GM12878 (cell line): ENCODE measurements around the gene TBC1D10A. TPM values are rescaled to one million over a fixed set of nuclear protein-coding genes. Genes with fewer than 3 reads are reported as not detected.

ENCODE experiments used
- ASH2L ChIP-seq: fragments of 300-600, 200-600 bp; sonication (generic); IDR thresholded peaks from 2 replicates; pipeline ENCODE4 v1.6.1; 2017; ENCODE audit warnings: low read depth, mild to moderate bottlenecking, borderline replicate concordance
- ATF2 ChIP-seq: IDR thresholded peaks from 2 replicates; pipeline ENCODE4 v1.6.1; 2012; ENCODE audit warnings: low read length, inconsistent platforms
- DPF2 ChIP-seq: fragments of 450-650 bp; IDR thresholded peaks from 2 replicates; pipeline ENCODE4 v1.6.1; 2017; ENCODE audit warnings: mild to moderate bottlenecking
- ETV6 ChIP-seq, 2 experiments: fragments of 450-650 bp in 1 of 2; IDR thresholded peaks in 1 of 2; conservative IDR thresholded peaks in 1 of 2; 2 replicates each; pipeline ENCODE4 v1.6.1; 2014; ENCODE audit warnings: antibody characterized with exemption in 1 of 2, borderline replicate concordance in 1 of 2, low read depth in 1 of 2, mild to moderate bottlenecking in 1 of 2, moderate library complexity in 1 of 2
- NBN ChIP-seq: fragments of 450-650 bp; IDR thresholded peaks from 2 replicates; pipeline ENCODE4 v1.6.1; 2016
- RAD51 ChIP-seq: fragments of 450-650 bp; IDR thresholded peaks from 2 replicates; pipeline ENCODE4 v1.6.1; 2016; ENCODE audit warnings: moderate library complexity, mild to moderate bottlenecking, inconsistent platforms
- RB1 ChIP-seq: fragments of 450-650 bp; formaldehyde crosslinking; IDR thresholded peaks from 2 replicates; pipeline ENCODE4 v1.6.1; 2017; ENCODE audit warnings: mild to moderate bottlenecking, borderline replicate concordance
- RBBP5 ChIP-seq: fragments of 200-600 bp; sonication (generic); conservative IDR thresholded peaks from 2 replicates; pipeline ENCODE4 v1.6.1; 2016
- RFX5 ChIP-seq: IDR thresholded peaks from 2 replicates; pipeline ENCODE4 v1.6.1; 2011; ENCODE audit warnings: low read depth, low read length, improper control_type of control experiment
- SMAD1 ChIP-seq: fragments of 450-650 bp; IDR thresholded peaks from 2 replicates; pipeline ENCODE4 v1.6.1; 2018; ENCODE audit warnings: mild to moderate bottlenecking, low read depth; ENCODE audit not compliant: partially characterized antibody
- SMARCA5 ChIP-seq: fragments of 450-650 bp; IDR thresholded peaks from 2 replicates; pipeline ENCODE4 v1.6.1; 2017; ENCODE audit warnings: mild to moderate bottlenecking
- SP1 ChIP-seq: IDR thresholded peaks from one replicate; pipeline ENCODE4 v1.6.1; 2011; ENCODE audit warnings: low read depth, low read length
- SREBF2 ChIP-seq: IDR thresholded peaks from 2 replicates; pipeline ENCODE4 v1.6.1; 2012; ENCODE audit warnings: mild to moderate bottlenecking, low read length
- ZBTB40 ChIP-seq: fragments of 450-650 bp; IDR thresholded peaks from 2 replicates; pipeline ENCODE4 v1.6.1; 2016; ENCODE audit warnings: mild to moderate bottlenecking, moderate library complexity, borderline replicate concordance
- ZNF384 ChIP-seq: IDR thresholded peaks from 2 replicates; pipeline ENCODE4 v1.6.1; 2012; ENCODE audit warnings: low read depth, mild to moderate bottlenecking, low read length, improper control_type of control experiment, borderline replicate concordance
- polyA plus RNA-seq, 11 experiments: library from polyadenylated mRNA; depleted of rRNA in 4 of 11; unstranded in 6 of 11; stranded (reverse) in 5 of 11; fragments of >200 nt; fragmentation: Nextera tagmentation in 4 of 11; fragmentation: Illumina TruSeq in 1 of 11; extraction: Ambion mirVana in 4 of 11; extraction: Trizol in 1 of 11; gene quantifications; 1 replicate in 1 of 11; 2 replicates in 10 of 11; pipeline versions ENCODE4 v1.2.1 to v1.2.3, GENCODE V29; 2011 to 2016; ENCODE audit warnings: inconsistent platforms in 2 of 11, missing spikeins in 2 of 11, low read depth in 1 of 11
- total RNA-seq, 4 experiments: library from RNA; depleted of rRNA in 3 of 4; stranded (reverse); fragments of >200 nt in 3 of 4; fragmentation: Illumina TruSeq in 1 of 4; extraction: Trizol in 1 of 4; gene quantifications; 2 replicates each; pipeline versions ENCODE4 v1.2.1 to v1.2.3, GENCODE V29; 2013 to 2021
- TF ChIP-seq, protein P1 (sequence below): fragments of 450-650 bp; IDR thresholded peaks from 2 replicates; pipeline ENCODE4 v1.6.1; 2017; ENCODE audit warnings: mild to moderate bottlenecking, moderate library complexity
- TF ChIP-seq, protein P2 (sequence below): IDR thresholded peaks from 2 replicates; pipeline ENCODE4 v1.6.1; 2011; ENCODE audit warnings: borderline replicate concordance, low read depth, mild to moderate bottlenecking, moderate library complexity, low read length; ENCODE audit not compliant: insufficient read depth, poor library complexity, severe bottlenecking

TBC1D10A gene
- total and polyA plus RNA-seq, 10 of the 15 experiments (the other 5 are each of a cell fraction or from before 2014, with no cell fraction given) = 0.27 to 25.7 (median 15.3) TPM

DNA sequence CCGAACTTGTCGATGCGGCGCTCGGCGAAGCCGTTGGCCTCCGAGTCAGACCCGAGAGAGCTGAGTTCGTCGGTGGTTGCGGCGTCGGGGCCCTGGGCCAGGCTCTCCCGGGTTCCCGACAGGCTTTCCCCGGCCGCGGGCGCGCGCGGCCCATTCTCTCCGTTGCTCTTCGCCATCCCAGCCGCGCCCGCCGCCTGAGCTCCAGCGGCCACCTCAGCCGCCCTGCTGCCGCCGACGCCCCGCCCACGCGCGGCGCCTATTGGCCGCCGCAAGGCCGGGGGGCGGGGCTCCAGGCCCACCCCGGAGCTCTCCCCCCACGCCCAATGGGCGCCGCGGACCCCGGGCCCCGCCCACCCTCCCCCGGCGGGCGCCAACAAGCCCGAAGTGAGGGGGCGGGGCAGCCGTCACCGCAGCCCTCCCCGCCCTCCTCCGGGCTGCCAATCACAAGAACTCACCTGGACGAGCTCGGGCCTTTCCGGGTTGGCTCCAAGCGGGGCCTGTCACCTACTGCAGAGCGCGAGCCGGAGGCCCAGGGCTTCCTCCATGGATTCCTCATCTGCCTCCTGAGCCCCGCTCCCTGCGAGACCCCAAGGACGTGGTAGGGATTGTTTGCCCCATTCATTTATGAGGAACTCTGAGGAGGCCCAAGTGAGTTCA lies at the start of gene TBC1D10A (continued):
- TF ChIP-seq, protein P1, sequence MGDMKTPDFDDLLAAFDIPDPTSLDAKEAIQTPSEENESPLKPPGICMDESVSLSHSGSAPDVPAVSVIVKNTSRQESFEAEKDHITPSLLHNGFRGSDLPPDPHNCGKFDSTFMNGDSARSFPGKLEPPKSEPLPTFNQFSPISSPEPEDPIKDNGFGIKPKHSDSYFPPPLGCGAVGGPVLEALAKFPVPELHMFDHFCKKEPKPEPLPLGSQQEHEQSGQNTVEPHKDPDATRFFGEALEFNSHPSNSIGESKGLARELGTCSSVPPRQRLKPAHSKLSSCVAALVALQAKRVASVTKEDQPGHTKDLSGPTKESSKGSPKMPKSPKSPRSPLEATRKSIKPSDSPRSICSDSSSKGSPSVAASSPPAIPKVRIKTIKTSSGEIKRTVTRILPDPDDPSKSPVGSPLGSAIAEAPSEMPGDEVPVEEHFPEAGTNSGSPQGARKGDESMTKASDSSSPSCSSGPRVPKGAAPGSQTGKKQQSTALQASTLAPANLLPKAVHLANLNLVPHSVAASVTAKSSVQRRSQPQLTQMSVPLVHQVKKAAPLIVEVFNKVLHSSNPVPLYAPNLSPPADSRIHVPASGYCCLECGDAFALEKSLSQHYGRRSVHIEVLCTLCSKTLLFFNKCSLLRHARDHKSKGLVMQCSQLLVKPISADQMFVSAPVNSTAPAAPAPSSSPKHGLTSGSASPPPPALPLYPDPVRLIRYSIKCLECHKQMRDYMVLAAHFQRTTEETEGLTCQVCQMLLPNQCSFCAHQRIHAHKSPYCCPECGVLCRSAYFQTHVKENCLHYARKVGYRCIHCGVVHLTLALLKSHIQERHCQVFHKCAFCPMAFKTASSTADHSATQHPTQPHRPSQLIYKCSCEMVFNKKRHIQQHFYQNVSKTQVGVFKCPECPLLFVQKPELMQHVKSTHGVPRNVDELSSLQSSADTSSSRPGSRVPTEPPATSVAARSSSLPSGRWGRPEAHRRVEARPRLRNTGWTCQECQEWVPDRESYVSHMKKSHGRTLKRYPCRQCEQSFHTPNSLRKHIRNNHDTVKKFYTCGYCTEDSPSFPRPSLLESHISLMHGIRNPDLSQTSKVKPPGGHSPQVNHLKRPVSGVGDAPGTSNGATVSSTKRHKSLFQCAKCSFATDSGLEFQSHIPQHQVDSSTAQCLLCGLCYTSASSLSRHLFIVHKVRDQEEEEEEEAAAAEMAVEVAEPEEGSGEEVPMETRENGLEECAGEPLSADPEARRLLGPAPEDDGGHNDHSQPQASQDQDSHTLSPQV = no peak
- no peak for TF ChIP-seq ATF2
- no peak for TF ChIP-seq ASH2L
- TF ChIP-seq RFX5 = no peak
- TF ChIP-seq, protein P2, sequence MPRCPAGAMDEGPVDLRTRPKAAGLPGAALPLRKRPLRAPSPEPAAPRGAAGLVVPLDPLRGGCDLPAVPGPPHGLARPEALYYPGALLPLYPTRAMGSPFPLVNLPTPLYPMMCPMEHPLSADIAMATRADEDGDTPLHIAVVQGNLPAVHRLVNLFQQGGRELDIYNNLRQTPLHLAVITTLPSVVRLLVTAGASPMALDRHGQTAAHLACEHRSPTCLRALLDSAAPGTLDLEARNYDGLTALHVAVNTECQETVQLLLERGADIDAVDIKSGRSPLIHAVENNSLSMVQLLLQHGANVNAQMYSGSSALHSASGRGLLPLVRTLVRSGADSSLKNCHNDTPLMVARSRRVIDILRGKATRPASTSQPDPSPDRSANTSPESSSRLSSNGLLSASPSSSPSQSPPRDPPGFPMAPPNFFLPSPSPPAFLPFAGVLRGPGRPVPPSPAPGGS = no peak
- TF ChIP-seq DPF2 = no peak
- TF ChIP-seq NBN = 0 out of 2 replicates have a peak, but pooled peaks have one; percentile 51
- TF ChIP-seq SMAD1 = no peak
- TF ChIP-seq ETV6 (conservative IDR thresholded peaks at IDR 0.05 in 1 of 2, IDR thresholded peaks at IDR 0.05 in 1 of 2; ENCODE audit: borderline replicate concordance in 1 of 2, low read depth in 1 of 2) = no peak
- no peak for TF ChIP-seq SREBF2
- TF ChIP-seq RAD51 = no peak
- TF ChIP-seq ZBTB40 = no peak
- peak; percentile 26; the same call in 1 of the 2 replicates for TF ChIP-seq SMARCA5
- TF ChIP-seq ZNF384 = no peak
- peak; percentile 22; the same call in 1 of the 2 replicates for TF ChIP-seq RB1
- TF ChIP-seq RBBP5 = no peak
- TF ChIP-seq SP1 = peak; percentile 49
